SK-N-SH treated with all-trans-retinoic acid at 6 μM for 48 hours (cell line): ENCODE results near the gene TGFB2.

Source experiments
- CSDC2 ChIP-seq: fragments of 250-450 bp; sonication (Bioruptor Pico); IDR thresholded peaks from 2 replicates; pipeline ENCODE4 v1.5.0; 2020; ENCODE audit warnings: mild to moderate bottlenecking, moderate library complexity
- POU6F1 ChIP-seq: fragments of 250-450 bp; sonication (Bioruptor Pico); IDR thresholded peaks from 2 replicates; pipeline ENCODE4 v1.8.0; 2021; ENCODE audit warnings: low read depth, mild to moderate bottlenecking, moderate library complexity, borderline replicate concordance
- RARB ChIP-seq: fragments of 250-450 bp; sonication (Bioruptor Pico); IDR thresholded peaks from 2 replicates; pipeline ENCODE4 v1.8.0; 2021; ENCODE audit warnings: mild to moderate bottlenecking, moderate library complexity
- TCF4 ChIP-seq: fragments of 250-450 bp; sonication (Bioruptor Pico); IDR thresholded peaks from 2 replicates; pipeline ENCODE4 v1.8.0; 2021; ENCODE audit warnings: mild to moderate bottlenecking, moderate library complexity, borderline replicate concordance

DNA sequence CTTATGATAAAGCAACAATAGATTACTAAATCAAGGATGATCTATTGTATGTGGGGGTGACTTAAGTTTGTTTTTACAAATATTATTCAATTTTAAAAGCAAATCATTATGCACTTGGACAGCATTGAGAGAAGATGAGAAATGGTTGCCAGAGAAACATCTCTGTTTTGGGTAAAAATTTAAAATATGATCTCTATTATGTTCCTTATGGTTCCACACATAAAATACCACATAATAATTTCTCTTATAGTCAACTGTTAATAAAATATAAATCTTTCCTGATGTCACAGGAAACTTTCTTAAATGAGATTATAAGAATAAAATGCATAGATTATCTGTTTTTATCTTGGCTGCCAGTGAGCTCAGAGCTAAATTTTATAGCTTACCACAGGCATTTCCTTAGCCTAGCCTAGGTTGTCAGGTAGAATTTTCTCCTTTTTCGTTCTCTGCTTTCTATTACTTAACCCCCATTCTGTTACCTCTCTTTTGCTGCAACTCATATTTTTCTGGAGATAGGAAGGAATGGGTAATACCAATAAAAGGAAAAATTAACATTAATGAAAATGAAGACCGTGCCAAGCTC, 109.7 kb downstream of the TGFB2 start:
- no peak for TF ChIP-seq TCF4
- no peak for TF ChIP-seq RARB
- TF ChIP-seq POU6F1 (CRISPR knock-in tag): no peak
- TF ChIP-seq CSDC2: no peak
